HEK293T (cell line): ENCODE results near the gene NFASC.

ENCODE experiments used
- CTCF ChIA-PET: fragments of 350-600 bp; formaldehyde crosslinking; extraction: SDS; loops from one replicate; lab custom pipeline; 2021; ENCODE audit warnings: antibody characterized with exemption, inconsistent platforms; lab: Yijun Ruan, JAX
- POLR2A ChIA-PET: fragments of 350-600 bp; formaldehyde crosslinking; extraction: SDS; loops from one replicate; lab custom pipeline; 2020; ENCODE audit warnings: antibody characterized with exemption, inconsistent platforms; lab: Yijun Ruan, JAX
- DNase-seq: peaks from one replicate; pipeline ENCODE4 v3.0.0; 2012; ENCODE audit warnings: mixed read lengths; ENCODE audit errors: extremely low spot score
- ARNT ChIP-seq: fragments of 450-650 bp; IDR thresholded peaks from 2 replicates; pipeline ENCODE4 v1.6.1; 2017; ENCODE audit warnings: mild to moderate bottlenecking
- BHLHE40 ChIP-seq: fragments of 450-650 bp; IDR thresholded peaks from 2 replicates; pipeline ENCODE4 v1.6.1; 2016; ENCODE audit warnings: mild to moderate bottlenecking, moderate library complexity, borderline replicate concordance
- CTBP1 ChIP-seq: fragments of 450-650 bp; IDR thresholded peaks from 2 replicates; pipeline ENCODE4 v1.6.1; 2016; ENCODE audit warnings: borderline replicate concordance
- ELF4 ChIP-seq: fragments of 450-650 bp; IDR thresholded peaks from 2 replicates; pipeline ENCODE4 v1.6.1; 2017; ENCODE audit warnings: antibody characterized with exemption
- FOXA1 ChIP-seq: fragments of 450-650 bp; IDR thresholded peaks from 2 replicates; pipeline ENCODE4 v1.6.1; 2016; ENCODE audit warnings: mild to moderate bottlenecking
- FOXK2 ChIP-seq: fragments of 450-650 bp; IDR thresholded peaks from 2 replicates; pipeline ENCODE4 v1.6.1; 2016; ENCODE audit warnings: mild to moderate bottlenecking
- FOXM1 ChIP-seq: fragments of 450-650 bp; IDR thresholded peaks from 2 replicates; pipeline ENCODE4 v1.6.1; 2017; ENCODE audit warnings: mild to moderate bottlenecking, borderline replicate concordance
- HDGF ChIP-seq: fragments of 450-650 bp; IDR thresholded peaks from 2 replicates; pipeline ENCODE4 v1.6.1; 2017; ENCODE audit warnings: antibody characterized with exemption, borderline replicate concordance
- L3MBTL2 ChIP-seq: fragments of 450-650 bp; conservative IDR thresholded peaks from 2 replicates; pipeline ENCODE4 v1.6.1; 2016; ENCODE audit warnings: mild to moderate bottlenecking
- LEF1 ChIP-seq: fragments of 450-650 bp; IDR thresholded peaks from 2 replicates; pipeline ENCODE4 v1.6.1; 2017; ENCODE audit warnings: mild to moderate bottlenecking, borderline replicate concordance
- NFRKB ChIP-seq: fragments of 450-650 bp; IDR thresholded peaks from 2 replicates; pipeline ENCODE4 v1.6.1; 2016; ENCODE audit warnings: mild to moderate bottlenecking, moderate library complexity
- SP1 ChIP-seq: fragments of 450-650 bp; IDR thresholded peaks from 2 replicates; pipeline ENCODE4 v1.6.1; 2017
- SUZ12 ChIP-seq: fragments of 450-650 bp; IDR thresholded peaks from 2 replicates; pipeline ENCODE4 v1.6.1; 2016; ENCODE audit warnings: mild to moderate bottlenecking
- TARDBP ChIP-seq: fragments of 450-650 bp; IDR thresholded peaks from 2 replicates; pipeline ENCODE4 v1.6.1; 2016
- ZNF384 ChIP-seq: fragments of 450-650 bp; IDR thresholded peaks from 2 replicates; pipeline ENCODE4 v1.6.1; 2016
- TF ChIP-seq, protein P1 (sequence below): fragments of 450-650 bp; IDR thresholded peaks from 2 replicates; pipeline ENCODE4 v1.6.1; 2016

The NFASC gene

DNA sequence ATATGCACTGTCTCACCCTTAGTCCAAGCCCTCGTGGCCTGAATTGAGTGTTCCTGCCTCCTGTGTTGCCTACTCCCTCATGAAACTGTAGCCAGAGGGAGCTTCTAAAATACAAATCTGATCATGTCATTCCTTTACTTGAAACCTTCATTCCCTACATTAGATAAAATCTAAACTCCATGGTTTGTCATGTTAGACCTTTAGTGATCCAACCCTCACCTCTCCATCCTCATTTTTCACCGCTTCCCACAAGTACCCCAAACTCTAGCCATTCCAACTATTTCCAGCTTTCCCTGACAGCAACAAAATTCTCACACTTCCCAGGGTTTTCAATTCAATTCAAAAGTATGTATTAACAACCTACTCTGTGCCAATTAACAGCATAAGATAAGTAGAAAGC, 154.0 kb downstream of the NFASC start:
- POLR2A ChIA-PET, result no interaction called here
- TF ChIP-seq FOXM1 (no peak), L3MBTL2 (no peak), FOXA1 (no peak), ZNF384 (no peak), LEF1 (no peak), ARNT (no peak), SUZ12 (no peak), ELF4 (no peak)
- CTCF ChIA-PET, result no interaction called here
- no peak for DNase-seq

DNA sequence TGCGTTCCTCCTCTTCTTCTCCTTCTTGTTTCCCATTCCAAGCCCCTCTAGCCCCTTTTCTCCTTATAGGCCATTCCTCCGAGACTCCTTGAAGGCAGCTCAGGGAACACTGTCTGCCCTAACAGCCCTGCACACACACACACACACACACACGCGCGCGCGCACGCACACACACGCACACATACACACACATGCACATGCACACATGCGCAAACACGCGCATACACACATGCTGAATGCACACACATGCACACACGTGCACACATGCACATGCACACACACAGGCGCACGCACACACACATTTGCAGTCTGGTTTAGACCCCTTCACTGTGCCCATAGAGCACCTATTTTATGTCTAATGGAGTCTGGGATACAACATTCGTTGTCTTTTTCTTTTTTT, 154.6 kb downstream of the NFASC start:
- ChIA-PET CTCF (no interaction called here), POLR2A (no interaction called here)
- DNase-seq, result no peak
- TF ChIP-seq FOXM1 (no peak), BHLHE40 (no peak), ZNF384 (no peak), FOXK2 (no peak), NFRKB (no peak), ARNT (no peak), TARDBP (no peak), SP1 (no peak), SUZ12 (no peak), FOXA1 (no peak), CTBP1 (no peak), LEF1 (no peak)
- TF ChIP-seq, protein P1, sequence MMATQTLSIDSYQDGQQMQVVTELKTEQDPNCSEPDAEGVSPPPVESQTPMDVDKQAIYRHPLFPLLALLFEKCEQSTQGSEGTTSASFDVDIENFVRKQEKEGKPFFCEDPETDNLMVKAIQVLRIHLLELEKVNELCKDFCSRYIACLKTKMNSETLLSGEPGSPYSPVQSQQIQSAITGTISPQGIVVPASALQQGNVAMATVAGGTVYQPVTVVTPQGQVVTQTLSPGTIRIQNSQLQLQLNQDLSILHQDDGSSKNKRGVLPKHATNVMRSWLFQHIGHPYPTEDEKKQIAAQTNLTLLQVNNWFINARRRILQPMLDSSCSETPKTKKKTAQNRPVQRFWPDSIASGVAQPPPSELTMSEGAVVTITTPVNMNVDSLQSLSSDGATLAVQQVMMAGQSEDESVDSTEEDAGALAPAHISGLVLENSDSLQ, result no peak

DNA sequence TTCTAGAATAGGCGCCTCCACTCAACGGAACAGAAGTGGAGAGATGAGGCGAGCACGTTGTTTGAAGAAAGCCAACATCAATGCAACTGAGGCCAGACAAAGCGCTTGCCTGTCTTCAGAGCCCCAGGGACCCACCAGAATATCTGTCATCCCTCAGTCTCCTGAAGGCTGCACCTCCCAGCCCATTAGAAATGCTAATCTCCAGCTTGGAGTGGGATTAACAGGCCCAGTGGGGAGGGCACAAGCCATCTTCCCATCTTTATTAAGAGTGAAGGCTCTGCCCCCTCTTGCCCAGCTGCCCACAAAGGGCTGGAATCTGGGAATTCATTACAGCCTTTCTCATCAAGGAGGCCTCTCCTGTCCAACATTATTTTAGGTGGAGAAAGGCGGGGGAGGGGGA, 155.5 kb downstream of the NFASC start:
- CTCF ChIA-PET, result no interaction called here
- no peak for DNase-seq
- TF ChIP-seq SUZ12 (no peak), ELF4 (no peak)
- TF ChIP-seq, protein P1, result no peak
- POLR2A ChIA-PET, result no interaction called here

DNA sequence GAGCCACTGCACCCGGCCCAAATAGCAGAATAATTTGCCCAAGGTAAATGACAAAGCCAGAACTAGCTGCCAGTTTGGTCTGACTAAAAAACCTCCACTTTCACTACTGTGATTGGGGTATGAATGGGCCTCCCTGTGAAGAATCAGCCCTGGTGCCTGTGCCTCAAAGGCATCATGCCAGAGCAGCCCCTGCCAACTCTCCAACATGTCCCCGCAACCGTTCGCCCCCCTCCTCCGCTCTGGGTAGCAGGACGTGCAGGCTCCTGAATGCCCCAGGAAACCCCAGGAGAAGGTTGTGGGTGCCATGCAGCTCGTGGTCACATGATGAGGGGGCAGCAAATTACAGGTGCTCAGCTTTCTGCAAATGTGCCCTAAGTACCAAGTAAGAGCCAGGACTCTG, 157.7 kb downstream of the NFASC start:
- CTCF ChIA-PET, result no interaction called here

DNA sequence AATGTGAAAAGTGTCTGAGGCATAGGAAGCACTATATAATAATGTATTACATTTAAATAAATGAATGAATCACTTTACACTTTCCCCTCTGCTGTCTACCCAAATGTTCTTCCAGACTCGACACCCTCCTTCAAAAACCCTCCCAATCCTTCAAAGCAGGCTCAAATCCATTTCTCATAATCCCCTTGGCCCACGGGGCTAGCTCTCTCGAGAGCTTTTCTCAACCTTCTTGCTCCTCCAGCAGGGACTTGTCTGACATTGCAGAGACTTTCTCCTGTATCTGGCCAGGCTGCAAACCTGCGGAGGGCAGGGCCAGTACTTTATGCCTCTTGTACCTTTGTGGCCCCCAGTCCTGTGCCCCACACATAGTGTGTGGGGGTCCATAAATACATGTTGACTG, 158.3 kb downstream of the NFASC start:
- TF ChIP-seq NFRKB (no peak), SUZ12 (no peak), TARDBP (no peak), ELF4 (no peak), FOXA1 (no peak), CTBP1 (no peak), ARNT (no peak), ZNF384 (no peak), LEF1 (no peak), FOXK2 (no peak), HDGF (no peak), L3MBTL2 (no peak), SP1 (no peak), FOXM1 (no peak), BHLHE40 (no peak)
- TF ChIP-seq, protein P1, result no peak
- ChIA-PET POLR2A (interaction anchor here (1.1 kb wide), 1 partner anchor 8 kb away, joined by 3 read pairs; no protein-coding TSS in a partner anchor), CTCF (no interaction called here)
- DNase-seq, result no peak

More for the DNA sequence above, 157.7 kb downstream of the NFASC start:
- no peak for DNase-seq
- POLR2A ChIA-PET, result interaction anchor here (1.1 kb wide), 1 partner anchor 8 kb away, joined by 3 read pairs; no protein-coding TSS in a partner anchor
- TF ChIP-seq HDGF (no peak), BHLHE40 (no peak), FOXM1 (no peak), ARNT (no peak), TARDBP (no peak), FOXK2 (no peak), LEF1 (no peak), ZNF384 (no peak), CTBP1 (no peak), FOXA1 (no peak), L3MBTL2 (no peak), SUZ12 (no peak), NFRKB (no peak)
- TF ChIP-seq, protein P1, result no peak

DNA sequence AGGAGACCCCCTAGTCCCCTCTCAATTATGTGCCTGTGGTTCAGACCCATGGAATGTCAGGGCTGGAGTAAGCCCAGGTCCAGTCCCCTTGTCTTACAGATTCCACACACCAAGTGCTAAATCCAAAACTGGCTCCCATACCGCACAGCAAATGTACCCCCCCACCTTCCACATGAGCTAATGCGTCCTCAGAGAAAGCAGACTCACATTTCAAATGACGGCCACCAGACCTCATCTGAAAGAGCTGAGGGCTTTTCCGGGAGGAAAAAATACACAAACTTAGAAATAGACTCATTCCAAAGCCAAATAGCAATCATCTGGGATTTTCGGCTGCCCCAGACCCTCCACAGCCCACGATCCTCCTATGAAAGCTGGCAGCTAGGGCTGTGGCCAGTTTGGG, 159.6 kb downstream of the NFASC start:
- CTCF ChIA-PET, result interaction anchor here (0.6 to 1.1 kb wide), 2 partner anchors 31 to 57 kb away, joined by 3 to 4 read pairs; no protein-coding TSS in a partner anchor
- DNase-seq, result no peak
- POLR2A ChIA-PET, result no interaction called here
- TF ChIP-seq FOXA1 (no peak), L3MBTL2 (no peak), ELF4 (no peak), SP1 (no peak), ARNT (no peak), HDGF (no peak), FOXM1 (no peak), FOXK2 (no peak), BHLHE40 (no peak), ZNF384 (no peak), SUZ12 (no peak), LEF1 (no peak), NFRKB (no peak), CTBP1 (no peak)
- TF ChIP-seq, protein P1, result no peak
